Neural cell (in vitro differentiated cells): Measurements from ENCODE around the gene SS18. TPM values are rescaled to one million over a fixed set of nuclear protein-coding genes. Genes with fewer than 3 reads are reported as not detected.

ENCODE experiments used
- H2AFZ ChIP-seq: fragments of 200-600, 300-800 bp; sonication (generic), shearing (Covaris generic); 2 replicates; pipeline ENCODE4 v1.6.0; 2014; ENCODE audit warnings: low read depth, mild to moderate bottlenecking, antibody characterized with exemption, low read length, moderate library complexity
- H3F3A ChIP-seq: fragments of 200-600 bp; shearing (Covaris generic); 2 replicates; pipeline ENCODE4 v1.6.1; 2016; ENCODE audit warnings: mild to moderate bottlenecking, moderate library complexity, mixed read lengths, antibody characterized with exemption, low read length; ENCODE audit not compliant: insufficient read depth, poor library complexity, severe bottlenecking
- H3K27ac ChIP-seq: fragments of 200-600, 300-800 bp; sonication (generic), shearing (Covaris generic); 2 replicates; pipeline ENCODE4 v1.5.1; 2014; ENCODE audit warnings: mild to moderate bottlenecking, low read length, moderate library complexity
- H3K27me3 ChIP-seq: fragments of 300-800, 200-600 bp; sonication (generic), shearing (Covaris generic); 2 replicates; pipeline ENCODE4 v1.6.0; 2014; ENCODE audit warnings: mild to moderate bottlenecking, low read depth, low read length, moderate library complexity; ENCODE audit not compliant: insufficient read depth
- H3K36me3 ChIP-seq: fragments of 300-800, 200-600 bp; sonication (generic), shearing (Covaris generic); 2 replicates; pipeline ENCODE4 v1.5.1; 2014; ENCODE audit warnings: mild to moderate bottlenecking, antibody characterized with exemption, low read length, moderate library complexity; ENCODE audit not compliant: insufficient read depth
- H3K4me2 ChIP-seq: fragments of 300-800, 200-600 bp; sonication (generic), shearing (Covaris generic); 2 replicates; pipeline ENCODE4 v1.6.0; 2014; ENCODE audit warnings: mild to moderate bottlenecking, low read length
- H3K4me3 ChIP-seq: fragments of 300-800, 200-600 bp; sonication (generic), shearing (Covaris generic); 2 replicates; pipeline ENCODE4 v1.5.1; 2014; ENCODE audit warnings: mild to moderate bottlenecking, low read length, moderate library complexity
- H3K79me2 ChIP-seq: fragments of 200-600 bp; shearing (Covaris generic); replicated peaks from 2 replicates; pipeline ENCODE4 v1.6.0; 2014; ENCODE audit warnings: mild to moderate bottlenecking, low read length, moderate library complexity; ENCODE audit not compliant: insufficient read depth
- H3K9ac ChIP-seq: fragments of 300-800, 200-600 bp; sonication (generic), shearing (Covaris generic); 2 replicates; pipeline ENCODE4 v1.6.1; 2016; ENCODE audit warnings: mild to moderate bottlenecking, low read length, mixed read lengths
- H3K9me2 ChIP-seq: fragments of 200-600 bp; shearing (Covaris generic); 2 replicates; pipeline ENCODE4 v1.6.1; 2016; ENCODE audit warnings: mild to moderate bottlenecking, low read length, mixed read lengths; ENCODE audit not compliant: insufficient read depth
- H3K9me3 ChIP-seq: fragments of 200-600, 300-800 bp; sonication (generic), shearing (Covaris generic); 2 replicates; pipeline ENCODE4 v1.6.1; 2016; ENCODE audit warnings: mild to moderate bottlenecking, mixed run types, low read length, moderate library complexity, mixed read lengths
- H4K20me1 ChIP-seq: fragments of 200-600 bp; shearing (Covaris generic); 2 replicates; pipeline ENCODE4 v1.6.1; 2016; ENCODE audit warnings: mild to moderate bottlenecking, mixed run types; ENCODE audit not compliant: insufficient read depth
- CTCF ChIP-seq: fragments of 450-650 bp; IDR thresholded peaks from 2 replicates; pipeline ENCODE4 v1.5.1; 2014; ENCODE audit warnings: antibody characterized with exemption, mild to moderate bottlenecking, moderate library complexity; ENCODE audit not compliant: poor library complexity, severe bottlenecking
- EZH2 ChIP-seq: fragments of 200-600, 300-800 bp; shearing (Covaris generic), sonication (generic); IDR thresholded peaks from 2 replicates; pipeline ENCODE4 v1.6.1; 2014; ENCODE audit warnings: antibody characterized with exemption, low read length, borderline replicate concordance, mild to moderate bottlenecking; ENCODE audit not compliant: insufficient read depth, poor library complexity, severe bottlenecking
- MXI1 ChIP-seq: fragments of 450-650 bp; conservative IDR thresholded peaks from 2 replicates; pipeline ENCODE4 v1.6.1; 2014; ENCODE audit warnings: antibody characterized with exemption, mild to moderate bottlenecking; ENCODE audit not compliant: poor library complexity, severe bottlenecking
- POLR2AphosphoS5 ChIP-seq: IDR thresholded peaks from 2 replicates; pipeline ENCODE4 v1.6.1; 2012
- RAD21 ChIP-seq: fragments of 450-650 bp; conservative IDR thresholded peaks from 2 replicates; pipeline ENCODE4 v1.6.1; 2014; ENCODE audit warnings: antibody characterized with exemption, mild to moderate bottlenecking, moderate library complexity
- REST ChIP-seq: IDR thresholded peaks from 2 replicates; pipeline ENCODE4 v1.6.1; 2012; ENCODE audit warnings: borderline replicate concordance
- SMC3 ChIP-seq: fragments of 450-650 bp; conservative IDR thresholded peaks from 2 replicates; pipeline ENCODE4 v1.6.1; 2014; ENCODE audit warnings: antibody characterized with exemption, mild to moderate bottlenecking, moderate library complexity; ENCODE audit not compliant: poor library complexity
- TAF1 ChIP-seq: IDR thresholded peaks from 2 replicates; pipeline ENCODE4 v1.6.1; 2012; ENCODE audit warnings: low read depth
- polyA plus RNA-seq: library from polyadenylated mRNA; depleted of rRNA; stranded (reverse); fragments of >200 nt; gene quantifications from 2 replicates; pipeline ENCODE4 v1.2.3, GENCODE V29; 2014

SS18 gene
- polyA plus RNA-seq, 1 donor from 2014 or later = 62.0 TPM

- Histone ChIP-seq H3K27me3 (no peaks in the 10 kb centered on the region), H3K9me2 (no peaks in the 10 kb centered on the region), H3K4me2 (no peak overlapping the region), H3F3A (no peaks in the 10 kb centered on the region), H2AFZ (no peak overlapping the region), H4K20me1 (no peaks in the 10 kb centered on the region), H3K4me3 (no peak overlapping the region), H3K27ac (no peak overlapping the region), H3K9me3 (no peaks in the 10 kb centered on the region), H3K36me3 (no peaks in the 10 kb centered on the region), H3K9ac (no peak overlapping the region), H3K79me2 (no peaks in the 10 kb centered on the region)
- TF ChIP-seq SMC3 (no peak), RAD21 (no peak), POLR2AphosphoS5 (no peak), TAF1 (no peak), MXI1 (no peak), REST (no peak)
Measured at GRCh38 chr18:26040051-26040656, 50.3 kb downstream of the SS18 start.

GRCh38 chr18:26039203-26039602 lies 51.2 kb downstream of the SS18 start:
- Histone ChIP-seq H3K27ac (no peak overlapping the region), H3K27me3 (no peaks in the 10 kb centered on the region), H3K36me3 (no peaks in the 10 kb centered on the region), H3K9ac (no peak overlapping the region), H3K4me2 (no peak overlapping the region), H3K4me3 (no peak overlapping the region), H3F3A (no peaks in the 10 kb centered on the region), H2AFZ (no peak overlapping the region), H3K9me3 (no peaks in the 10 kb centered on the region), H4K20me1 (no peaks in the 10 kb centered on the region), H3K79me2 (no peaks in the 10 kb centered on the region), H3K9me2 (no peaks in the 10 kb centered on the region)
- TF ChIP-seq CTCF = no peak
- TF ChIP-seq RAD21 = no peak
- no peak for TF ChIP-seq REST
- TF ChIP-seq EZH2 = no peak
